ENCODE measurements around the gene GLYR1. TPM values are rescaled to one million over a fixed set of nuclear protein-coding genes. Genes with fewer than 3 reads are reported as not detected.

GLYR1 gene
- total RNA-seq, 5 donors from 2014 or later (not counting 1 experiment from before 2014, with no cell fraction given), result 95.5 to 106 (median 102) TPM

DNA sequence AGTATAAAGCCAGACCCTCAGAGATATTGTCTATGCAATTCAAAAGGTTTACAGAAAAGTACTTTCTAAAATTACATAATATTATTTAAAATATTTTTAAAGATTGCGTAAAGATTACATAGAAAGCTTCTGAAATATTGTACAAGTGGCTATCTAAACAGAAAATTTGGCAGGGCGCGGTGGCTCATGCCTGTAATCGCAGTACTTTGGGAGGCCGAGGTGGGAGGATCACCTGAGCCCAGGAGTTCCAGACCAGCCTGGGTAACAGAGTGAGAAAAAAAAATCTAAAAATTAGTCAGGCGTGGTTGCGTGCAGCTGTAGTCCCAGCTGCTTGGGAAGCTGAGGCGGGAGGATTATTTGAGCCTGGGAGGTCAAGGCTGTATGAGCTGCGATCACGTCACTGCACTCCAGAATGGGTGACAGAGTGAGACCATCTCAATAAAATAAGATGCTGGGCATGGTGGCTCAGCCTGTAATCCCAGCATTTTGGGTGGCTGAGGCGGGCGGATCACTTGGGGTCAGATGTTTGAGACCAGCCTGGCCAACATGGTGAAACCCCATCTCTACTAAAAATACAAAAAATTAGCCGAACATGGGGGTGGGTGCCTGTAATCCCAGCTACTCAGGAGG is 18.3 kb upstream of the GLYR1 start:
- ChIA-PET POLR2A (no interaction called here), CTCF (no interaction called here)
- Histone ChIP-seq H3K4me3 (ENCODE audit: control insufficient read depth in 1 of 2, extremely low read depth in 1 of 2, low read length in 1 of 2) (no peak overlapping the region), H3K9me3 (no peaks in the 10 kb centered on the region), H3K36me3 (ENCODE audit: control insufficient read depth in 2 of 2, extremely low read depth in 1 of 2, insufficient read depth in 1 of 2, low read length in 1 of 2) (peaks cover 17 to 50% of the 10 kb centered on the region in 2 donors), H3K27ac (ENCODE audit: low read length) (no peak overlapping the region), H3K27me3 (replicated peaks in 1 of 2; ENCODE audit: control insufficient read depth in 2 of 2, extremely low read depth in 1 of 2, insufficient read depth in 2 of 2, low read length in 1 of 2) (no peaks in the 10 kb centered on the region), H3K4me1 (ENCODE audit: control insufficient read depth in 1 of 2, extremely low read depth in 1 of 2, insufficient read depth in 2 of 2, low read length in 2 of 2) (no peaks in the 10 kb centered on the region)
- Mint-ChIP-seq H3K27me3 (no peaks in the 10 kb centered on the region), H3K9me3 (no peaks in the 10 kb centered on the region), H3K4me1 (peaks cover 27 to 31% (median 28%) of the 10 kb centered on the region in 3 donors), H3K27ac (no peak overlapping the region), H3K36me3 (peaks cover 37% of the 10 kb centered on the region), H3K4me3 (no peak overlapping the region)
- DNase-seq (no peak), ATAC-seq (replicated peaks in 1 of 4) (no peak)
- WGBS (ENCODE audit: insufficient coverage), result 98% methylated on average over 9 of the region's 13 CpGs

DNA sequence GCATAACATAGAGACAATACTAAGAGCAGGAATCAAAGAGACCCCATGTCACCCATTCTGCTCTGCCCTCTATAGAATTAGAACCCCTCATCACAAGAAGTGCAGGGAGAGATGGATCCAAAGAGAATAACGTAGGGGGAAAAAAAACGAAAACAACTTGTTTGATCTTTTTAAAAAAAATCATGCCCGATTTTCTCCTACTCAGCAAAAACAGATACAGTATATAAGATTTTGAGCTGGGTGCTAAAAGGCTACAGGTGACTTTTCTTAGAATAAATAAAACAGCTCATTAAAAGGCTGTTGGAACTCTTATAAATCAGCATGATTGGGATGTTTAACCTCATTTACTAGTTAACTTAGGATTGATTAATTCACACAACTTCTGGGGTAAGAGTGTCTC is 17.6 kb upstream of the GLYR1 start:
- Histone ChIP-seq H3K4me3 (ENCODE audit: control insufficient read depth in 1 of 2, extremely low read depth in 1 of 2, low read length in 1 of 2) (no peak overlapping the region), H3K27me3 (replicated peaks in 1 of 2; ENCODE audit: control insufficient read depth in 2 of 2, extremely low read depth in 1 of 2, insufficient read depth in 2 of 2, low read length in 1 of 2) (no peaks in the 10 kb centered on the region), H3K9me3 (no peaks in the 10 kb centered on the region), H3K4me1 (ENCODE audit: control insufficient read depth in 1 of 2, extremely low read depth in 1 of 2, insufficient read depth in 2 of 2, low read length in 2 of 2) (no peaks in the 10 kb centered on the region), H3K36me3 (ENCODE audit: control insufficient read depth in 2 of 2, extremely low read depth in 1 of 2, insufficient read depth in 1 of 2, low read length in 1 of 2) (peaks cover 13 to 50% of the 10 kb centered on the region in 2 donors), H3K27ac (ENCODE audit: low read length) (no peak overlapping the region)
- no peaks in the 10 kb centered on the region for H3K9me3 Mint-ChIP-seq
- POLR2A ChIA-PET, result no interaction called here
- no peaks in the 10 kb centered on the region for H3K27me3 Mint-ChIP-seq
- H3K36me3 Mint-ChIP-seq, result peaks cover 36% of the 10 kb centered on the region
- WGBS (ENCODE audit: insufficient coverage), result no CpG with 5 or more reads among the region's 3 CpGs
- no peak overlapping the region for H3K27ac Mint-ChIP-seq
- ATAC-seq (replicated peaks in 1 of 4), result no peak
- H3K4me3 Mint-ChIP-seq, result no peak overlapping the region
- no peak for DNase-seq
- peaks cover 27 to 31% (median 30%) of the 10 kb centered on the region in 3 donors for H3K4me1 Mint-ChIP-seq
- CTCF ChIA-PET, result no interaction called here

DNA sequence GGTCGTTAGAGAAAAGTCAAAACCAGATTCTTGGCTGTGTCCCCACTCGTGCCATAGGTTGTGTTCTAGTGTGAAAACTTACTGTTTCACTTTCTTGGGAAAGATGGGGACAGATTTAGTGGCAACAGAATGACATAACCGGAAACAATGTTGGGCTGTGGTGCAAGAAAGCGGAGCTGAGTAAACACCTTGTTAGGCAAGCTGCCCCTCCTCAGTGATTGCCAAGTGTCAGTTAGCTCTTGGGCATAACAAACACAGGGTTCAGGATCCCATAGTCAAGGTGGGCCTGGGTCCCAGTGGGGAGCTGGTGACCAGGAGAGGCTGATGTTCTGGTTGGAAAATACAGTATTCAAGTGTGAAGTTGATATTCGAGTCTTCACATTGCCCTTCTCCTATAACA is 15.6 kb upstream of the GLYR1 start:
- Histone ChIP-seq H3K27me3 (replicated peaks in 1 of 2; ENCODE audit: control insufficient read depth in 2 of 2, extremely low read depth in 1 of 2, insufficient read depth in 2 of 2, low read length in 1 of 2) (no peaks in the 10 kb centered on the region), H3K4me3 (ENCODE audit: control insufficient read depth in 1 of 2, extremely low read depth in 1 of 2, low read length in 1 of 2) (no peak overlapping the region), H3K4me1 (ENCODE audit: control insufficient read depth in 1 of 2, extremely low read depth in 1 of 2, insufficient read depth in 2 of 2, low read length in 2 of 2) (no peaks in the 10 kb centered on the region), H3K27ac (ENCODE audit: low read length) (no peak overlapping the region), H3K9me3 (no peaks in the 10 kb centered on the region), H3K36me3 (ENCODE audit: control insufficient read depth in 2 of 2, extremely low read depth in 1 of 2, insufficient read depth in 1 of 2, low read length in 1 of 2) (peaks cover 10 to 47% of the 10 kb centered on the region in 2 donors)
- no peaks in the 10 kb centered on the region for H3K9me3 Mint-ChIP-seq
- DNase-seq (no peak), ATAC-seq (replicated peaks in 1 of 4) (no peak)
- ChIA-PET POLR2A (interaction anchor here in 1 of 2 donors (0.6 kb wide), 2 partner anchors 19 to 559 kb away, joined by 4 to 5 read pairs; no protein-coding TSS in a partner anchor), CTCF (no interaction called here)
- no peak overlapping the region for H3K4me3 Mint-ChIP-seq
- H3K27ac Mint-ChIP-seq, result no peak overlapping the region
- H3K4me1 Mint-ChIP-seq, result peaks cover 25 to 30% (median 25%) of the 10 kb centered on the region in 3 donors
- peaks cover 46% of the 10 kb centered on the region for H3K36me3 Mint-ChIP-seq
- WGBS (ENCODE audit: insufficient coverage), result 89% methylated on average over 4 of the region's 5 CpGs
- no peaks in the 10 kb centered on the region for H3K27me3 Mint-ChIP-seq

DNA sequence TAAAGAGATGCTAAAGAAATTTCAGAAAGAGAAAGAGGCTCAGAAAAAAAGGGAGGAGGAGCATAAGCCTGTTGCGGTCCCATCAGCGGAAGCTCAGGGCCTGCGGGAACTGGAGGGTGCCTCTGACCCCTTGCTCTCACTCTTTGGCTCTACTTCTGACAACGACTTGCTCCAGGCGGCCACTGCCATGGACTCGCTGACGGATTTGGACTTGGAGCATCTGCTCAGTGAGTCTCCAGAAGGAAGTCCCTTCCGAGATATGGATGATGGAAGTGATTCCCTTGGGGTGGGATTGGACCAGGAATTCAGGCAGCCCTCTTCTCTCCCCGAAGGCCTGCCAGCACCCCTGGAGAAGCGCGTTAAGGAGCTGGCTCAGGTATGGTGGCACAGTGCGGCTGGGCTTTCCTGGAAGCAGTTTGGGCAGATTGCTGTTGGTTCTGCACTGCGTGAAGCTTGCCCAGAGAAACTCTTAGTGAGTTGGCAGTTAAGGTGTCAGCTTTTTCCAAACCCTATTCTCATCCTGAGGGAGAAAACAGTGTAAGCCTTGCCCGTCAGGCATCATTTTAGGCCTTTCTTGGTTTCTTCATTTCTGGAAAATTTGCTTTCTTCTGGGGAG is 13.7 kb upstream of the GLYR1 start:
- Mint-ChIP-seq H3K27ac (no peak overlapping the region), H3K4me1 (peaks cover 14 to 25% (median 17%) of the 10 kb centered on the region in 3 donors), H3K4me3 (no peak overlapping the region), H3K9me3 (no peaks in the 10 kb centered on the region), H3K27me3 (no peaks in the 10 kb centered on the region), H3K36me3 (peaks cover 49% of the 10 kb centered on the region)
- peaks cover 14 to 57% of the 10 kb centered on the region in 2 donors for H3K36me3 ChIP-seq (ENCODE audit: control insufficient read depth in 2 of 2, extremely low read depth in 1 of 2, insufficient read depth in 1 of 2, low read length in 1 of 2)
- no peaks in the 10 kb centered on the region for H3K4me1 ChIP-seq (ENCODE audit: control insufficient read depth in 1 of 2, extremely low read depth in 1 of 2, insufficient read depth in 2 of 2, low read length in 2 of 2)
- H3K4me3 ChIP-seq (ENCODE audit: control insufficient read depth in 1 of 2, extremely low read depth in 1 of 2, low read length in 1 of 2), result no peak overlapping the region
- no peak for ATAC-seq (replicated peaks in 1 of 4)
- 100% methylated on average over 7 of the region's 14 CpGs for WGBS (ENCODE audit: insufficient coverage)
- H3K9me3 ChIP-seq, result no peaks in the 10 kb centered on the region
- H3K27me3 ChIP-seq (replicated peaks in 1 of 2; ENCODE audit: control insufficient read depth in 2 of 2, extremely low read depth in 1 of 2, insufficient read depth in 2 of 2, low read length in 1 of 2), result no peaks in the 10 kb centered on the region
- no peak overlapping the region for H3K27ac ChIP-seq (ENCODE audit: low read length)
- no peak for DNase-seq
- CTCF ChIA-PET, result interaction anchor here in 1 of 2 donors (0.7 kb wide), 1 partner anchor 10 kb away, joined by 3 read pairs; no protein-coding TSS in a partner anchor
- POLR2A ChIA-PET, result no interaction called here

DNA sequence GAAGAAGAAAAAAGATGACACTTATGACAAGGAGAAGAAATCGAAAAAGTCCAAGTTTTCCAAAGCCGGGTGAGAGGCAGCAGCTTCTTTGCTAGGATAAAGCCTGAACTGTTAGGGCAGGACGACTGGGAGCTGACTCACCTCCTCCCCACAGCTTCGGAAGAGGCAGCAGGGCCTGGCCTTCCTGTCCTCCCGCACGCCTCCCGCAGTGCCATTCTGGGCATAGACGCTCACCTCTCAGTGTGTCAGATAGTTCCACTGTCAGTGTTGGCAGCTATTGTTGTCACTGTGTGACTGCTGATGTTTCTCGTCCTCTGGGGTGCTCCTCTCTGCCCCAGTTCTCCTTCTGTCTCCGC is 12.8 kb upstream of the GLYR1 start:
- ChIA-PET CTCF (no interaction called here), POLR2A (no interaction called here)
- DNase-seq, result no peak
- Histone ChIP-seq H3K9me3 (no peaks in the 10 kb centered on the region), H3K27me3 (replicated peaks in 1 of 2; ENCODE audit: control insufficient read depth in 2 of 2, extremely low read depth in 1 of 2, insufficient read depth in 2 of 2, low read length in 1 of 2) (no peaks in the 10 kb centered on the region), H3K36me3 (ENCODE audit: control insufficient read depth in 2 of 2, extremely low read depth in 1 of 2, insufficient read depth in 1 of 2, low read length in 1 of 2) (peaks cover 17 to 65% of the 10 kb centered on the region in 2 donors), H3K27ac (ENCODE audit: low read length) (no peak overlapping the region), H3K4me3 (ENCODE audit: control insufficient read depth in 1 of 2, extremely low read depth in 1 of 2, low read length in 1 of 2) (no peak overlapping the region), H3K4me1 (ENCODE audit: control insufficient read depth in 1 of 2, extremely low read depth in 1 of 2, insufficient read depth in 2 of 2, low read length in 2 of 2) (no peaks in the 10 kb centered on the region)
- Mint-ChIP-seq H3K27me3 (no peaks in the 10 kb centered on the region), H3K36me3 (peaks cover 49% of the 10 kb centered on the region), H3K9me3 (no peaks in the 10 kb centered on the region), H3K4me3 (no peak overlapping the region), H3K27ac (no peak overlapping the region), H3K4me1 (peaks cover 7 to 23% (median 17%) of the 10 kb centered on the region in 3 donors)
- 97% methylated on average over 10 of the region's 10 CpGs for WGBS (ENCODE audit: insufficient coverage)
- ATAC-seq (replicated peaks in 1 of 4), result no peak

DNA sequence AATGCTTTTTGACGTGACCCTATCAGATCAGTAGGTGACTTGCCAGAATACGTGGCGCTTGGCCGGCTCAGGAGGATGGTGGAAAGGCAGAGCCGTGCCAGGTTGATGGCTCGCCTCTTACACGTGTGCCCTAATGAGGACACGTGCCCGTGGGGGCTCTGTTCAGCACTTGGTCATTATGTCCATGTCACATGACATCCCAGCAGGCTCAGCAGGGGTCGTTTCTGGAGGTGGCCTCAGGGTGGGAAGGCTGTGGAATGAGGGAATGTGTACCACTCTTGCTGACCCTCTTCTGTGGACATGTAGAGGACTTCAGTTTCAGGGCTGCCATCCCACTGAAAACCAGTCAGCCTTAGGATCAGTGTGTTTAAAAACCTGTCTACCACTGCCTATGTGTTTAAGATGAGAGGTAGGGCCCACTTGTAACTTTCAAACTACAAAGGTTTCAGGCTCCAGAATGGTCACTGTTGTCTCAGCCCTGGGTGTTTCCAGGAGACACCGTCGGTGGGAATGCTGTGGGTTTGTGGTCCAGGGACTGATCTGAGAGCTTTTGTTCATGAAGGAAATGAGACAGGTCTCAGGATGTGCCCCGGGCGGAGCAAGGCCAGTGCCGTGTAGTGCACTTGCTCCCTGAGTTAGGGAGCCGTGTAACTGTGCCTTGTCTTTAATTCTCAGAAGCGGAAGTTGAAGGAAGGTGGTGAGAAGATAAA is 12.3 kb upstream of the GLYR1 start:
- CTCF ChIA-PET, result no interaction called here
- H3K27me3 ChIP-seq (replicated peaks in 1 of 2; ENCODE audit: control insufficient read depth in 2 of 2, extremely low read depth in 1 of 2, insufficient read depth in 2 of 2, low read length in 1 of 2), result no peaks in the 10 kb centered on the region
- no peak overlapping the region for H3K27ac ChIP-seq (ENCODE audit: low read length)
- Mint-ChIP-seq H3K4me3 (no peak overlapping the region), H3K9me3 (no peaks in the 10 kb centered on the region), H3K27me3 (no peaks in the 10 kb centered on the region), H3K27ac (no peak overlapping the region), H3K4me1 (peaks cover 2 to 18% (median 14%) of the 10 kb centered on the region in 3 donors), H3K36me3 (peaks cover 49% of the 10 kb centered on the region)
- no peaks in the 10 kb centered on the region for H3K4me1 ChIP-seq (ENCODE audit: control insufficient read depth in 1 of 2, extremely low read depth in 1 of 2, insufficient read depth in 2 of 2, low read length in 2 of 2)
- no peaks in the 10 kb centered on the region for H3K9me3 ChIP-seq
- no peak for DNase-seq
- H3K4me3 ChIP-seq (ENCODE audit: control insufficient read depth in 1 of 2, extremely low read depth in 1 of 2, low read length in 1 of 2), result no peak overlapping the region
- peaks cover 19 to 70% of the 10 kb centered on the region in 2 donors for H3K36me3 ChIP-seq (ENCODE audit: control insufficient read depth in 2 of 2, extremely low read depth in 1 of 2, insufficient read depth in 1 of 2, low read length in 1 of 2)
- POLR2A ChIA-PET, result no interaction called here
- ATAC-seq (replicated peaks in 1 of 4), result no peak
- WGBS (ENCODE audit: insufficient coverage), result 97% methylated on average over 16 of the region's 17 CpGs

All from T-cell (primary cell).